Mesendoderm (in vitro differentiated cells): ENCODE measurements around the gene FREM2.

Experiments
- DNase-seq: peaks from one replicate; pipeline ENCODE4 v3.0.0; 2013
- H2AK5ac ChIP-seq: 2 replicates; pipeline ENCODE4 v1.6.1; 2013; ENCODE audit warnings: low read length, inconsistent platforms
- H2BK120ac ChIP-seq: 2 replicates; pipeline ENCODE4 v1.6.1; 2013; ENCODE audit warnings: low read depth, mild to moderate bottlenecking, low read length, moderate library complexity, mixed read lengths
- H2BK15ac ChIP-seq: replicated peaks from 2 replicates; pipeline ENCODE4 v1.6.1; 2013; ENCODE audit warnings: low read depth, mild to moderate bottlenecking, moderate library complexity
- H2BK5ac ChIP-seq: 2 replicates; pipeline ENCODE4 v1.6.1; 2013; ENCODE audit warnings: low read length, inconsistent platforms
- H3K18ac ChIP-seq: 2 replicates; pipeline ENCODE4 v1.6.1; 2013; ENCODE audit warnings: mild to moderate bottlenecking, low read length, mixed read lengths
- H3K23ac ChIP-seq: one replicate; pipeline ENCODE4 v1.6.1; 2013; ENCODE audit warnings: low read length
- H3K27ac ChIP-seq: 2 replicates; pipeline ENCODE4 v1.5.1; 2013; ENCODE audit warnings: low read depth, mild to moderate bottlenecking, inconsistent platforms, low read length, moderate library complexity
- H3K27me3 ChIP-seq: 2 replicates; pipeline ENCODE4 v1.6.1; 2013; ENCODE audit warnings: low read length, control low read depth, mild to moderate bottlenecking, inconsistent platforms; ENCODE audit not compliant: insufficient read depth, poor library complexity
- H3K36me3 ChIP-seq: 2 replicates; pipeline ENCODE4 v1.6.1; 2013; ENCODE audit warnings: low read length, inconsistent platforms; ENCODE audit not compliant: control insufficient read depth, insufficient read depth
- H3K4ac ChIP-seq: one replicate; pipeline ENCODE4 v1.6.1; 2013; ENCODE audit warnings: low read depth, mild to moderate bottlenecking, low read length, moderate library complexity
- H3K4me1 ChIP-seq: 2 replicates; pipeline ENCODE4 v1.6.1; 2013; ENCODE audit warnings: low read depth, low read length, inconsistent platforms; ENCODE audit not compliant: control insufficient read depth
- H3K4me2 ChIP-seq: 2 replicates; pipeline ENCODE4 v1.6.1; 2013; ENCODE audit warnings: low read length
- H3K4me3 ChIP-seq: 2 replicates; pipeline ENCODE4 v1.5.1; 2013; ENCODE audit warnings: mild to moderate bottlenecking, low read length
- H3K56ac ChIP-seq: one replicate; pipeline ENCODE4 v1.6.1; 2013; ENCODE audit warnings: low read length
- H3K79me1 ChIP-seq: 2 replicates; pipeline ENCODE4 v1.6.1; 2013; ENCODE audit warnings: low read length, inconsistent platforms
- H3K79me2 ChIP-seq: 2 replicates; pipeline ENCODE4 v1.6.1; 2013; ENCODE audit warnings: mild to moderate bottlenecking, low read length; ENCODE audit not compliant: control insufficient read depth, insufficient read depth
- H3K9ac ChIP-seq: 2 replicates; pipeline ENCODE4 v1.6.1; 2013; ENCODE audit warnings: low read length, inconsistent platforms
- H4K5ac ChIP-seq: one replicate; pipeline ENCODE4 v1.6.1; 2013; ENCODE audit warnings: low read length
- H4K8ac ChIP-seq: one replicate; pipeline ENCODE4 v1.6.1; 2013; ENCODE audit warnings: low read depth, mild to moderate bottlenecking, control low read depth, low read length, moderate library complexity
- WGBS: extraction: QIAGEN DNeasy Blood & Tissue Kit; methylation state at CpG from one replicate; pipeline ENCODE4 v1.1.7; 2013; ENCODE audit warnings: low lambda C conversion rate, missing lambda C conversion rate; ENCODE audit not compliant: insufficient coverage; ENCODE audit errors: extremely low coverage; 5-methylcytosine and 5-hydroxymethylcytosine counted together

FREM2 gene

GRCh38 chr13:38753878-38754277, 67.0 kb downstream of the FREM2 start:
- no peak overlapping the region for H2BK120ac ChIP-seq
- no peaks in the 10 kb centered on the region for H3K79me2 ChIP-seq
- no peak overlapping the region for H4K8ac ChIP-seq
- no peaks in the 10 kb centered on the region for H3K27me3 ChIP-seq
- no peak overlapping the region for H3K4me3 ChIP-seq
- no peak overlapping the region for H3K23ac ChIP-seq
- no peak overlapping the region for H2BK5ac ChIP-seq
- H2BK15ac ChIP-seq, result no peak overlapping the region
- H3K9ac ChIP-seq, result no peak overlapping the region
- H3K56ac ChIP-seq, result no peak overlapping the region
- H3K27ac ChIP-seq, result no peak overlapping the region
- H2AK5ac ChIP-seq, result no peak overlapping the region
- H3K4me2 ChIP-seq, result no peak overlapping the region
- H3K18ac ChIP-seq, result no peak overlapping the region
- DNase-seq, result peak; percentile 50
- H3K79me1 ChIP-seq, result no peaks in the 10 kb centered on the region
- no peaks in the 10 kb centered on the region for H3K36me3 ChIP-seq
- WGBS, result 100% methylated on average over 1 of the region's 2 CpGs
- peaks cover 3% of the 10 kb centered on the region for H3K4me1 ChIP-seq
- no peak overlapping the region for H4K5ac ChIP-seq
- H3K4ac ChIP-seq, result no peak overlapping the region

GRCh38 chr13:38755793-38756192, 68.9 kb downstream of the FREM2 start:
- Histone ChIP-seq H3K4me3 (no peak overlapping the region), H2BK15ac (no peak overlapping the region), H4K8ac (no peak overlapping the region), H3K4me2 (no peak overlapping the region), H3K56ac (no peak overlapping the region), H3K23ac (no peak overlapping the region), H2AK5ac (no peak overlapping the region), H3K27me3 (no peaks in the 10 kb centered on the region), H3K4me1 (peaks cover 3% of the 10 kb centered on the region), H3K36me3 (no peaks in the 10 kb centered on the region), H3K9ac (no peak overlapping the region), H2BK5ac (no peak overlapping the region), H3K79me1 (no peaks in the 10 kb centered on the region), H4K5ac (no peak overlapping the region), H3K79me2 (no peaks in the 10 kb centered on the region), H3K27ac (no peak overlapping the region), H3K18ac (no peak overlapping the region), H3K4ac (no peak overlapping the region), H2BK120ac (no peak overlapping the region)
- DNase-seq, result no peak
- WGBS, result no CpG with 5 or more reads among the region's 2 CpGs

GRCh38 chr13:38758277-38758676, 71.4 kb downstream of the FREM2 start:
- WGBS, result no CpG with 5 or more reads among the region's 5 CpGs
- no peak overlapping the region for H4K5ac ChIP-seq
- no peak overlapping the region for H2BK120ac ChIP-seq
- H3K4ac ChIP-seq, result no peak overlapping the region
- no peaks in the 10 kb centered on the region for H3K79me2 ChIP-seq
- no peak overlapping the region for H2BK5ac ChIP-seq
- peaks cover 3% of the 10 kb centered on the region for H3K4me1 ChIP-seq
- H3K23ac ChIP-seq, result no peak overlapping the region
- no peaks in the 10 kb centered on the region for H3K36me3 ChIP-seq
- H3K79me1 ChIP-seq, result no peaks in the 10 kb centered on the region
- no peak overlapping the region for H2BK15ac ChIP-seq
- no peak overlapping the region for H3K18ac ChIP-seq
- H3K9ac ChIP-seq, result no peak overlapping the region
- DNase-seq, result peak; percentile 74
- H3K4me3 ChIP-seq, result no peak overlapping the region
- H4K8ac ChIP-seq, result no peak overlapping the region
- H3K27ac ChIP-seq, result no peak overlapping the region
- no peak overlapping the region for H2AK5ac ChIP-seq
- no peak overlapping the region for H3K4me2 ChIP-seq
- H3K56ac ChIP-seq, result no peak overlapping the region
- no peaks in the 10 kb centered on the region for H3K27me3 ChIP-seq

- no peak overlapping the region for H3K56ac ChIP-seq
- no peak overlapping the region for H2BK15ac ChIP-seq
- no peak overlapping the region for H3K4me2 ChIP-seq
- WGBS, result no CpG with 5 or more reads among the region's 4 CpGs
- H4K5ac ChIP-seq, result no peak overlapping the region
- peaks cover 3% of the 10 kb centered on the region for H3K4me1 ChIP-seq
- H3K4me3 ChIP-seq, result no peak overlapping the region
- H3K36me3 ChIP-seq, result no peaks in the 10 kb centered on the region
- H2AK5ac ChIP-seq, result no peak overlapping the region
- H3K9ac ChIP-seq, result no peak overlapping the region
- no peak for DNase-seq
- H3K27ac ChIP-seq, result no peak overlapping the region
- H4K8ac ChIP-seq, result no peak overlapping the region
- H2BK5ac ChIP-seq, result no peak overlapping the region
- H3K4ac ChIP-seq, result no peak overlapping the region
- no peaks in the 10 kb centered on the region for H3K27me3 ChIP-seq
- H3K23ac ChIP-seq, result no peak overlapping the region
- H2BK120ac ChIP-seq, result no peak overlapping the region
- no peaks in the 10 kb centered on the region for H3K79me1 ChIP-seq
- H3K79me2 ChIP-seq, result no peaks in the 10 kb centered on the region
- no peak overlapping the region for H3K18ac ChIP-seq
Observed at GRCh38 chr13:38759390-38759789, 72.5 kb downstream of the FREM2 start.

- no CpG with 5 or more reads among the region's 7 CpGs for WGBS
- DNase-seq, result peak; percentile 77
- Histone ChIP-seq H3K23ac (no peak overlapping the region), H2BK5ac (no peak overlapping the region), H3K4me2 (no peak overlapping the region), H4K5ac (no peak overlapping the region), H2BK15ac (no peak overlapping the region), H3K27me3 (no peaks in the 10 kb centered on the region), H3K4me1 (no peaks in the 10 kb centered on the region), H3K4me3 (no peak overlapping the region), H2BK120ac (no peak overlapping the region), H3K79me2 (no peaks in the 10 kb centered on the region), H2AK5ac (no peak overlapping the region), H3K9ac (no peak overlapping the region), H3K56ac (no peak overlapping the region), H3K36me3 (no peaks in the 10 kb centered on the region), H3K79me1 (no peaks in the 10 kb centered on the region), H3K27ac (no peak overlapping the region), H3K4ac (no peak overlapping the region), H4K8ac (no peak overlapping the region), H3K18ac (no peak overlapping the region)
Observed at GRCh38 chr13:38763446-38764381, 76.8 kb downstream of the FREM2 start.
